Stimulated activated CD4-positive, alpha-beta T cell treated with anti-CD3 and anti-CD28 coated beads, TNF-alpha, amount 100 ng/mL, for 4 hours (primary cell): ENCODE results near the gene CDH26.

Experiments
- DNase-seq, 3 experiments: peaks; one replicate each; pipeline ENCODE4 v3.0.0-alpha.2; 2020; ENCODE audit warnings: low read depth in 3 of 3

Gene CDH26

DNA sequence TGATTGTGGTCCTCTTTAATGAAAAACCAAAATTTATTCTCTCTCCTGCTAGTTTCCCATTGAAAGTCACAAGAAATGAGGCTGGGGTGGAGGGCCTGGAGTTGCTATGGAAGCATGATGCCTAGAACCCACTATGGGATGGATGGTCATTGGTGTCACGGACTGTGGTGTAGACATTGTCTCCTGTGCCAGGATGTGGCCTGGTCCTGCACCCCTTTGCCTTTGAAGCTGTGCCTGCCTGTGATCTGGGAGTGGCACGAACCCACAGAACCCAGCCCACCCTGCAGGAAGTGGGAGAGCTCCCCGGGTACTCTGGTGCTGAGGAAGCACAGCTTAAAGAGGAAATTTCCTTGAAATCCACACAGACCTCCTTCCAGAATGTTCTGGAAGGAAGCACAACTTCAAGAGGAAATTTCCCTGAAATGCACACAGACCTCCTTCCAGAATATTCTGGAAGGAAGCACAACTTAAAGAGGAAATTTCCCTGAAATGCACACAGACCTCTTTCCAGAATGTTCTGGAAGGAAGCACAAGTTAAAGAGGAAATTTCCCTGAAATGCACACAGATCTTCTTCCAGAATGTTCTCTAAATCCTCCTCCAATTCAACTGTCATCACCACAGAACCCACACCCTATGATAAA lies 105.6 kb downstream of the CDH26 start:
- DNase-seq, result no peak
